ENCODE measurements around the gene POLR1C.

GRCh38 chr6:43509142-43509983 is 7.5 kb upstream of the POLR1C start:
- 0 out of 2 replicates have a peak, but pooled peaks have one; percentile 1 for TF ChIP-seq ZBTB7A (IDR thresholded peaks at IDR 0.05; ENCODE audit: low read depth)
- TF ChIP-seq TEAD4 (IDR thresholded peaks at IDR 0.05) = no peak

Measured in Ishikawa (cell line).